Retina (tissue), 1 donor: ENCODE results near the gene PAX2.

Experiments used
- DNase-seq: peaks from one replicate; pipeline ENCODE4 v3.0.0-alpha.2; 2016

PAX2 gene

DNA sequence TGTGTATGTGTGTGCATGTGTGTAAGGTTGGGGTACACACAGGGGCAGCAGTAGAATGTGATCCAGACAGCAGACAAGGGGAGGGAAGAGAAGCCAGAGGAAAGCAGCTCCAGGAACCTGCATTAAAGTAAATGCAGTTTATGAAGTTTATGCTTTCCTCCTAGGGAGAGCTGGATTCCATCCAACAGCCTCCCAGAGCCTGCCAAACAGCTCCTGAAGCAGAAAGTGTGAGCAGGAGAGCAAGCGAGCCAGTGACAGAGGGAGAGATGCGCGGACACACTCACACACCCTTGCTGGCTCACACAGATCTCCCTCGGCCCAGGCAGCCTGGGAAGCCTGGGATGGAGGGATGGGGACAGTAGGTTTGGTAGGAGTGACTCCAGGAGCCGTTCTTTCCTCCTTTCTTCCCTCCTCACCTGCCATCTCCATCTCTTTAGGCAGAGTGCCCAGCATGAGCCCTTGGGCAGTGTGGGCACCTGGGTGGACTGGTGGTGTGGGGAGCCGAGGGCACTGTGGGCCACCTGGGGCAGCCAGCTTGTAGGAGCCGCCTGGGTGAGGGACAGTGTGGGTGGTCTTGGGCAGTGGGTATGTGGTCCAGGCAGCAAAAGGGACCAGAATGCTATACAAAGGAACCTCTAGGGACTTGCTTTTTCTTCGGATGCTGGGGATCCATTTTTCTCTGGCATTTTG lies 46.1 kb downstream of the PAX2 start:
- peak; percentile 20 for DNase-seq

DNA sequence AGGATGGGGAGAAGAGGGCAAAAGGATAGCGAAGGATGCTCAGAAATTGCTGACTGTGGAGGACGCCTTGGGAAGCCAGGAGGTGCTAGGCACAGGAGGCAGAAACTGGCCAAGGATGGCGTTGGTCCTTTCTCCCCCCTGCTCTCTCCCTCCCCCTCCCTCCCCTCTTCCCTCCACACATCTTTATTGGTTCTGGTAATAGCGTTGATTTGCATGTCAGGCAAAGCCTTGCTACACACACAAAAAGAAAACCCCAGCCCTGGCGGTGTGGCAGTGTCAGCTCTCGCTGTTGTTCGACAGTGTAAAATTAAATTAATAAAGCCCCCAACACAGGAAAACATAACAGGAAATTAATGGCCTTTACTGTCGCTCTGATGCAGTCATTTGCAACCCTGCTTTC lies 47.2 kb downstream of the PAX2 start:
- no peak for DNase-seq

DNA sequence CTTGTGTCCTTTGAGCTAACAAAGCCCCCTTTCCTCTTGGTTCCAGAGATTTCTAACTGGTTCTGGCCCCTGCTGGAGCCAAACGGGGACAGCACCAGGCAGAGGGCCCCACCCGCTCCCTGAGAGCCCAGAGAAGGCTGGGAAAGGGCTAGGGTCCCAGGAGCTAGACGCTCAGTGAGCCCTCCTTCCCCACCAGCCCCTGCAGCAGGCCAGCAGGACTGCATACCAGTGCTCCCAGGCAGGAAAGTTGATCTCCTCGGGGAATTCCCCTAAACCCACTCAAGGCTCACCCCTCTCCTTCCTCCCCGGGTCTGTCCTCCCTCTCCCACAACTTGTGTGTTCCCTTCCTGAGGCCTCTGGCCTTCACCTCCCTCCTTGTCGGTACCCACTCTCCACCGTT lies 47.7 kb downstream of the PAX2 start:
- peak; percentile 53 for DNase-seq

DNA sequence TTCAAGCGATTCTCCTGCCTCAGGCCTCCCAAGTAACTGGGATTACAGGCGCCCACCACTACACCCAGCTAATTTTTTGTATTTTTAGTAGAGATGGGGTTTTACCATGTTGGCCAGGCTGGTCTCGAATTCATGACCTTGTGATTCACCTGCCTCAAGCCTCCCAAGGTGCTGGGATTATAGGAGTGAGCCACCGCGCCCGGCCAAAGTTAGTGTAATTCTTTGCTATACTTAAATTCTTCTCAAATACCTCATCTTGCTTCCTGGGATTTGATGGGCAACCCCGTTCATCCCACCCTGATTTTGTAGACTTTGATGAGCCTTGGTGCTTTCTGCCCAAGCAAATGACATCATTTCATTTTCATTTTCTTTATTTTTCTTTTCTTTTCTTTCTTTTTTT lies 54.5 kb downstream of the PAX2 start:
- DNase-seq, result no peak

DNA sequence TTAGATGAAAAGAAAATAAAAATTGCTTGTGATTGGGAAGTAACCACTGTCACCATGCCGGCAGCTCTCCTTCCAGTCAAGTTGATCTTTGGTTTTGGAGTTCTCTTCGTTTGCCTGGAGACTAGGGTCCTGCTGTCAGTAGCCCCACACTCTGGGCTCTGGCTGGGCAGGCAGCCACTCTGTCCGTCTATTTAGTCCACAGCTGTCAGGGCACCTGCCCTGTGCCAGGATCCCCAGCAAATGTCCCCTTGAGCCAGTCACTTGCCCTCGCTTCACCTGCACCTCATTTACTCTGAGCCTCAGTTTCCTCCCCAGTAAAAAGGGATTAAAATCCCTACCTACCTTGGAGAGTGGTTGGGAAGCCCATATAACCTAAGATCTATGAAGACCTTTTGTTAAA lies 55.5 kb downstream of the PAX2 start:
- no peak for DNase-seq

DNA sequence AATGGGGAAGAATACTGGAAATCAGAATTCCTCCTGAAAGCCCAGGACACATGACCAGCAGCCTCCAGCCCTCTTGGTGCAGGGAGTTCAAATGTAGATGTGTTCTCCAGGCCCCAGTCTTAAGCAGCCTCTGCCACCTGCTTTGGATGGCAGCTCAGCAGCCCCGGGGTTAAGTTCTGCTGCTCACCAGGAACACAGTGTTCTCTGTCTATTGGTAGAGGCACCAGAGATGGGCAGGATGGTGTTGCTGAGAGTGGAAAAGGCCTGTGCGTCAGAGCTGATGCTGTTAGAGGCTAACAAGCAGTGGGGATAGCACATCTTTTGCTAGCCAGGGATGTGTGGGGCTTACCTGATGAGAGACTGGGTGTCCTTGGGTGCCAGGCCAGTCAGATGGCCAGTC lies 56.8 kb downstream of the PAX2 start:
- DNase-seq, result no peak

DNA sequence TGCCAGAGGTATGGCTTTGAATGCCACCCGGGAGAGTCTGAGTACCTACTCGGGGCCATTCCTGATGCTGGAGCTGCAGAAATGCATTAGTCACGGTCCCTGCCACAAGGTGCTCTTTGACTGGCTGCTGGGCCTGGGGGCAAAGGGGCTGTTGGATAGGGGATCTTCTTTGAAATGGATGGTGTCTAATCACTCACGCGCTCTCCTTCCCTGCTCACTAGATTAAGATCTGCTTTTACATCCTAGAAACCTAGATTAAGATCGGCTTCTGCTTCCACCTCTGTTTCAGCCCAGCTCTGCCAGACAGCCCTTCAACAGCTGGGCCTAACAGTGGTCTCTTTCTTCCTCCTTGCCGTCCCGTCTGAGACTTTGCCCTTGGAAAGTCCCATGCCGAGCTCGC lies 57.2 kb downstream of the PAX2 start:
- no peak for DNase-seq

DNA sequence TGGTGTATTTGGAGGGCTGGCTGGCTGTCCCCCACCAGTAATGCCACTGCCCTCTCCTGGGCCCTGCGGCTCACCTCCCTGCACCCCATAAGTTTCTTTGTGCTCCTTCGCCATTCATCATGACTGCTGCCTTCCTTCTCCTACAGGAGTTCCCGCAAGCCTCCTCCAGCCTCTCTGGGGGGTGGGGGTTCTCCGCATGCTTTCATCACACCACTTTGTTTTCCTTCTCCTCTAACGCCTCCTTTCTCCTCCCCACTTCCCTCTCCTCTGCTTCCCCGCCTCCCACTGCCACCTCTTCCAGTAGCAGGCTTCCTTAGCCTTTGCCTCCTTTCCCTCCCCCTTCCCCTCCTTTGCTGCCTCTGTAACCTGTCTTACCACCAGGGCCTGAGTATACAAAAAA lies 58.1 kb downstream of the PAX2 start:
- peak; percentile 28 for DNase-seq

DNA sequence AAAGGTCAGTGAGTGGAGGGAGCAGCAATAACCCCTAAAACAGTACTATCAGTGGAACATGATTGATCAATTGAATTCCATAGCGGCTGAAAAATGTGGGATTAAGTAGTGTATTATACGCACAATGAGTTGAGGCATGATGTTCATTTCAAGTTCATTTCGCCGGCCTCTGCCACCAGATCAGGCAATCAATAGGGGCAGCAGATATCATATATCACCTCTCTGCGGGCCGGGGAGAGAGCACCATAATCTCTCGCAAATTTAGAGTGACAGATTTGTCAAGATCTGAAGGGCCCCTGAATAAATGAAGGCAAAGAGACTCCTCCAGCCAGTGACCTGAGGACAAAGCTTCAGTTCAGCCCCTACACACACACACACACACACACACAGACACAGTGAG lies 58.5 kb downstream of the PAX2 start:
- DNase-seq, result peak; percentile 57

DNA sequence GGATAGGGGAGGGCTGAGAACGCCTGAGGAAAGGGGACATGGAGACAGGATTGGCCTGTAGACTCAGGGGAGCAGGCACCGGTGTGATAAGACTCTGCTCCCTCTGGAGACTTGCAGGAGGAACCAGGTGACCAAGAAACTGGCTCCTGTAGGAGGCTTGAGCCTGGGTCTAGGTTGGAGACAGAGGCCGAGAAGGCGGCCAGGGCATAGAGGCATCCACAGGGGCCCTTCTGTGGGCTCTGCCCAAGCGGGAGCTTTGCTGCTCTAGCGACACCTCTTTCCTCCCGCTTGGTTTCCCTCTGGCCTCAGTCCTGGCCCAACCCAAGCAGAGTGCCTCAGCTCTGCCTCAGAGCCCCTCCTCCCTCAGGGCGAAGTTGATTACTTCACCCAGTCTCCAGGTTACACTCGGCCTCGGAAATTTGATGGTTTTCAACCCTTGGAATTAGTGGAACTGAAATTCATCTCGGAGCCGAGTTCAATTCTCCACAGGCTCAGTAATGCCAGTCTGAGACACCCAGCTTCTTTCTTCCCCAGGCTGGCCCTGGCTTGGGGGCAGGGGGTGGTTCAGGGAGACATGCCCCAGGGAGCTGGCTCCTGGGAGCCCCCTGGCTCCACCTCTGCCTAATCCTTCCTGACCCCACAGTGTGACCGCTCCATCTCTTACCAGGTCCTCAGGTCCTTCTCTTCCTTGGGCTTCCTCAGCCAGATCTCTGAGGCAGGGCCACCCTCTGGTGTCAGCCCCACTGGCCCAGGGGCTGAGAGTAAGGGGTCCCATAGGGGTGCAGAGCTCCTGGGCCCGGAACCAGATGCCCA lies 60.4 kb downstream of the PAX2 start:
- DNase-seq, result no peak

DNA sequence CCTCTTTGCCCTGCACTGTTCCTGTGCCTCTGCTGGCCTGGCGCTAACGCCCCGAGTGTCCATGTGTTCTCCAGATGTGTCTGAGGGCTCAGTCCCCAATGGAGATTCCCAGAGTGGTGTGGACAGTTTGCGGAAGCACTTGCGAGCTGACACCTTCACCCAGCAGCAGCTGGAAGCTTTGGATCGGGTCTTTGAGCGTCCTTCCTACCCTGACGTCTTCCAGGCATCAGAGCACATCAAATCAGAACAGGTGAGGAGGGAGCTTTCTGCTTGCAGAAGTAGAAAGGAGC lies 60.9 kb downstream of the PAX2 start:
- DNase-seq, result no peak

DNA sequence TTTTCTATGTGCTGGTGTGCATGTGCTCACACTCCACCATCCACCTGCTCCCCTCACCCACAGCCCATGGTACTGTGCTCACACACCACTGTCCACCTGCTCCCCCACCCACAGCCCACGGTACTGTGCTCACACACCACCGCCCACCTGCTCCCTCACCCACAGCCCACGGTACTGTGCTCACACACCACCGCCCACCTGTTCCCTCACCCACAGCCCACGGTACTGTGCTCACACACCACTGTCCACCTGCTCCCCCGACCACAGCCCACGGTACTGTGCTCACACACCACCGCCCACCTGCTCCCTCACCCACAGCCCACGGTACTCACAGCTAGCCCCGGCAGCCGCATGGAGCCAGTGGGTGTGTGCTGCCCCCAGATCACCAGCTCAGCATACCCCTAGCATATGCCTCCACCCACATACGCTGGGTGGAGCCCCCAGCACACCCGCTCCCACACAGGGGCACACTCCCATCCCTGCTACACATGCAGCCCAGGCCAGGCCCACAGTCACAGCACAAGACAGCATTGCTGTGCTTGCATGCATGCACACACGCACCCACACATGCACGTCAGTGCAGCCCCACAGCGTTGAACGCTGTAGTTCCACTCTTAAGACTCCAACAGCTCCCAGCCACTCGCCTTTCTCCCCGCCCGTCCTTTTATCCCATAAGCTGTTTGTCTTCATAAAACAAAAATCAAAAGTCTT lies 62.0 kb downstream of the PAX2 start:
- DNase-seq, result peak; percentile 26

DNA sequence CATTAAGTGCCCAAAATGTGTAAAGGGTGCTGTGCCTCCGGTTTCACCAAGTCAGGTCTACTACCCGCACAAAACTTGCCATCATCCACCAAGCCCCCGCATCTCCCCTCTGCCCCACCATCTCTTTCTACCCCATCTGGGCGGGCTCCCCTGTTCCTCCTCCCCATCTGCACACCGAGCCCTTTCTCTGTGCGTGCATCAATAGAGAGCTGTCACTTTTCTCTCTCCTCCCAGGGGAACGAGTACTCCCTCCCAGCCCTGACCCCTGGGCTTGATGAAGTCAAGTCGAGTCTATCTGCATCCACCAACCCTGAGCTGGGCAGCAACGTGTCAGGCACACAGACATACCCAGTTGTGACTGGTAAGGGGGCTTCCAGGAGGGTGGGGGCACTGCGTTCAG lies 63.5 kb downstream of the PAX2 start:
- peak; percentile 47 for DNase-seq

DNA sequence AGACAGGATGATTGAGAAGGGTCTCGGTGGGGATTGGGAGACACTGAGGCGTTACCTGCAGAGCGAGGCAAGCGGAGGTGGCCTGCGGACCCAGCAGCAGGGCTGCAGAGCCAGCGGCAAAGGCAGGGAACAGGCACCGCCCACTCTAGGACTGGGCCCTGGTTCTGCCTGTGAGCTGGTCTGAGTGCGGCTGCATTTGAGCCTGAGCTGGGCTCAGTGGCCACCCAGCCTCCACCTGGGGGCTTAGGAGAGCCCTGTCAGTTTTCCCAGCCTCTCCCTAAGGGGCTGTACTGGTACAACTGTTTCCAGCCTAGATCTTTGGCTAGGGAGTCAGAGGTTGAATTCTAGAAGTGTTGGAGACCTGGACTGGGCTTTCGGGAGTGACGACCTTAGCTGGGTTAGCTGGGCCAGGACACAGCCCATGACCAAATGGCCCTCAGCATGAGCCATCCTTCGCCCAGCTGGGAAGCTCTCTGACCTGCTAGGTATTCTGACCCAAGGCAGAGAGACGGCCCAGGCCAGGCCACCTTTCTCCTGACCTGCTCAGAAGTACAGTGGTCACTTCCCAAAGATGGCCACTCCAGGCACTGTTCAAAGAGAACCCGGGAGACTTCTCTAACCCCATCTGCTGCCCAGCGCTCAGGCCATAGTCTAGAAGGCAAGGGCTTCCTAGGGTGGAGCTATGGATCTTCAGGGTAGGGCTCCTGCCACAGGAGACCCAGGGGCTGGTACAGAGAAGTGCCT lies 64.9 kb downstream of the PAX2 start:
- DNase-seq, result no peak

DNA sequence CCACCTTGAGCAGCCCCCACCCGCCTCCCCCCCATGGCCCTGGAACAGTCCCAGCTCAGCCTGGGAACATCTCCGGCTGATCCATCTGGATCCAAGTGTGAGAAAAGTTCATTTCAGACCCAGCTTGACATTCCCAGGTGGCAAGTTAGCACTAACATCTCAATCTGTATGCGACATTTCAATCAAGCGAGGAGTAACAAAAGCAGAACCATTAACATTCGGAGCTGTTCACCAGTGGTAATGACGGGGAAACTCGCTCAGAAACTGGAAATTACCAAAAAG lies 65.4 kb downstream of the PAX2 start:
- no peak for DNase-seq

DNA sequence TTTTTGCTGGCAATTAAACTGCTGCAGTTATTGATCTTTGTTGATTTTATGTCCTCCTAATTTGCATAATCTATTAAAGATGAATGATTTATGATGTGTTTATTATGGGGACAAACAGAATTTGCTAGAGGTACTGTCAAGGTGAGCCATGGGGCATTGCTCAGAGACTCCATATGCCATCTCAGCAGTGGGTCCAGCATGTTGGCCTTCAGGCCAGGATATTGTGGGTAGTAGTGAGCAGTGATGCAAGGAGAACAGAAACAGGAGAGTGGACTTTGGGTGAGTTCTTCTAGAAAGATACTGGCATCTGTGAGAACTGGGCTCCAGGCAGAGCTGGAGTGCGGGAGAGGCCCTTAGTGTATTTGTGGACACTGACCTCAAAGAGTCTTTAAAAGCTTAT lies 65.9 kb downstream of the PAX2 start:
- DNase-seq, result no peak

DNA sequence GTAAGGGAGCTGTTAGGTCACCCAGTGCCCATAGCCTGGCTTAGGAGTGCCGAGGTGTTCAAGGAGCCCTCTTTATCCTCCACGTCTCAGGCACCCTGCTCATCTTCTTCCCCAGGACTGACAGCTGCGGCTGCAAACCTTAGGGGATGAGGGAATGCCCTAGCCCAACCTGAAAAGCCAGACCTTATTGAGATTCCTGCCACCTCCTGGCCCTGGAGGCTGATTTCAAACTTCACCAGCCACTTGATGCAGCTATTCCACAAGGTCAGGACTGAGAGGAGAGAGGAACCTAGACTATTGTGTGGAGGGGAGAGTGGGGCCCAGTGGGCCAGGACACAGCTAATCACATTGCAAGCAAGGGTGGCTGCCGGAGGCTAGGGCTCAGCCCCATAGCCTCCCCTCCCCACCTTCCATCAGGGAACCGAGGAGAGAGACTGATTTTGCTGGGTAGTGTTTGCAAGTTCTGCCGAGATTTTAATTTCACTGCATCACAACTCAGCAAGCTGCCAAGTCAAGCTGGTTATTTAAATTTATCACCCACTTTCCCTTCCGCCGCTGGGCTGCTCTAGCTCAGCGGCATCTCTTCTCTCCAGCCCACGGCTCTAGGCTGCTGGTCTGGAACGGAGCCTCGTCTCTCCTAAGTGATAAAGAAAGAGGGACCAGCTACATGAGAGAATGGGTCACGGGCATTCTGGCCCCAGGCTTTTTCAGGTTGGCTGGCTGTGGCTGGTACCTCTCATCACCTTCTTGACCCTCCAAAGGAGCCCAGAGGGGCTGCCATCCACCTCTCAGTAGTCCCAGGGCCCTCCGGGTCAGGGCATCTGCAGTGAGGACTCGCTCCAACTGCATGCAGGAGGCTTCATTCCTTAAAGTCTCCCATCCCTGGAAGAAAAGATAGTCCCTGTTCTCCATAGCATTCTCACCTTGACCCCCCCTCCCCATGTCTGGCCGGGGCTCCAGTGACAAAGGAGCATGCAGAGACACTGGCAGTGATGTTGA lies 66.7 kb downstream of the PAX2 start:
- DNase-seq, result no peak

DNA sequence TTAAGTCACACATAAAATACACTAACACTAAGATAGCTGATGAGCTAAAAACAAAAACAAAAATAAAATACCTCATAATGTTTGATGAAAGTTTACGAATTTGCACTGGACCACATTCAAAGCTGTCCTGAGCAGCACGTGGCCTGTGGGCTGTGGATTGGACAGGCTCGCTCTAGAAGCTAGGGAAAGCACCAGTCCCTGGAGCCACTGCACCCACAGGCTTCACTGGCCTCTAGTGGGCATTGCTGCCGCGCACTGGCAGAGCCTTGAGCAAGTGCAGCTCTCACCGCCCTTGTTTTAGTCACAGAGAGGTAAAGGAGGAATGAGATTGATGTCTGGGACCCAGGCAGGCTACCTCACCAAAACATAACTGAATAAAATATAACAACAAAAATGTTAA lies 67.6 kb downstream of the PAX2 start:
- DNase-seq, result no peak

DNA sequence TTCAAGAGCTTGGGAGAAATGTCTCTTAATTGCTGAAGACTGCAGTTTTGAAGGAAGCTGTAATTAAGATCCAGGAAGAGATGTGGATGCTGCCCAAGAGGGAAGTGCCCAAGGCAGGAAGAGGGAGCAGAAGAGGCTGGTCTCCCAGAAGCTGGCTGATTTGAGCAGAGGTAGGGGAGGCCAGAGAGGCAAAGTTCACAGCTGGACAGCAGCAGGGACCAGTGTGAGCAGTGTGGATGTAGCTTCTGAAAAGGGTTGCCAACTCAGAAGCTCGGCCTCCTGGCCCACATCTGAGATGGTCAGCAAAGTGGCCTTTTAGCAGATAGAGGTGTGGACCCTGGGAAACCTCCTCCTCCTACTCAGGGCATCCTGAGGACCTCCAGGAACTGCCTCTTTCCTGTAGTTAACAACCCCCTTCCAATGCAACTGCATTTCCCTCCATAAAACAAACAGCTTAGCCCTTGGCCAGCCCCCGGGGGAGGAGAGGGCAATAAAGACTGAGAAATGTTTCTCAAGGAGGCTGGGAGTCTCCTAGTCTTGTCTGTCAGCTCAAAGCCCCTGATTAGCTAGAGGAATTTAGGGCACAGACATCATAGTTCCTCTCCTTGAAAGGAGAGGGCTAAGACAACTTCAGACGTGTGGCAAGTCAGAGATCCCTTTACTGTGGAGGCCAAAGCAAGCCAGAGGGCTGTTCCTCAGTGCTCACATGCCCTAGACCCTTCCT lies 69.5 kb downstream of the PAX2 start:
- DNase-seq, result no peak

DNA sequence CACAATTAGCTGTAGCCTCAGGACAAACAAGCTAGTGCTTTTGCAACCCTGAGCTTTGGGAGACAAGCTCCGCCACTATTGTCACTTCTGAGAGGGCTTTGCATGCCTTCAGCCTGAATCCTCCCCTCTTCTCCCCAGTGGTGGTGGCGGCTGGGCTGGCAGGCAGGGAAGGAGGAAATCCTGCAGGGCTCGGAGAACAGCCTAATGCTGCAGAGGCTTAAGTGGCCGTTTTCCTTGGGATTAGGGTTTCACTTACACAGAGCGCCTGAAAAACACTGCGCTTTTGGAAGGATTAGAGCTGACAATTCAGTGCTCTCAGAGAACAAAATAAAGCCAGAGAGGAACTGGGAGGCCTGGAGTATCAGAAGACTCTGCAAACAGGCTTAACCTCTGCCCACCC lies 71.3 kb downstream of the PAX2 start:
- DNase-seq, result no peak

DNA sequence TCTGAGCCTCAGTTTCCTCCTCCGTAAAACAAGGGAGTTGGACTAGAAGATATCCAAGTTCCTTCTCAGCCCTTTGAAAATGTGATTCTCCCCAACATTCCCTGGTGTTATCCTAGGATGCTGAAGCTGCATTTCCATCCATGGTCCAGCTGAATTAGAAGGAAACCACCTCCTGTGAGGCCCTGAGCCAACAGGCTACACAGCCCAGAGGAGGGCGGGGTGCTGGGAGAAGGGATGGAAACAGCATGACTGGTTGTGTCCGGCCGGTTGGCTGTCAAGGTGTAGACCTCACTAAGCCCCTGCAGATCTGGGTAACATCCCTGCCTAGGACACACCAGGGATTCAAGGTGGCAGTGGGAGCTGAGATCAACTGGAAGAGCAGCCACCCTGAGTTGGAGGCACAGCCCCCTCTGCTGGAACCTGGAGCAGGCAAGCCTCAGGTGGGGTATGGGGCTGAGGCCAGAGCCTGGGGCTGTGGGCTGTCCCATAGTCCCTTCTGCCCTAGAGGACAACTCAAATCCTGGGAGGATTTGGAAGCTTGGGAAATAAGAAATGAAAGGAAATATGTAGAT lies 72.0 kb downstream of the PAX2 start:
- no peak for DNase-seq
